Activated CD8-positive, alpha-beta T cell treated with anti-CD3 and anti-CD28 coated beads for 36 hours (primary cell): ENCODE measurements around the gene MRPL46. TPM values are rescaled to one million over a fixed set of nuclear protein-coding genes. Genes with fewer than 3 reads are reported as not detected.

Experiments used
- total RNA-seq, 2 experiments: library from RNA; stranded (reverse); gene quantifications; one replicate each; pipeline ENCODE4 v1.2.3, GENCODE V29; 2021

The MRPL46 gene
- total RNA-seq, 2 experiments from 2014 or later = 34.4 to 35.0 TPM

Other genes starting within 250 kb of the MRPL46 start
- not detected for gene NTRK3, start 210.6 kb downstream of the MRPL46 start, total RNA-seq
- 10 to 100 TPM; 54.3 to 55.4 TPM for gene MRPS11, start 320 bp upstream of the MRPL46 start, total RNA-seq
- 1 to 10 TPM; 2.1 to 2.6 TPM for gene DET1, start 79.3 kb upstream of the MRPL46 start, total RNA-seq
- 10 to 100 TPM; 55.2 to 58.4 TPM for gene AEN, start 154.0 kb upstream of the MRPL46 start, total RNA-seq
- 10 to 100 TPM; 75.1 to 82.8 TPM for gene ISG20, start 171.6 kb upstream of the MRPL46 start, total RNA-seq